ENCODE measurements around the gene KDM4F.

The KDM4F gene

GRCh38 chr11:95066716-95067038 lies 17.5 kb downstream of the KDM4F start, which contains the start of gene SRSF8:
Gene SRSF8 (plus strand): TSS chr11:95066919. CDS start chr11:95067227, 308 bp downstream.
- DNase-seq, result no peak

- peak; percentile 73 for DNase-seq
Observed at GRCh38 chr11:95067039-95067840, 18.0 kb downstream of the KDM4F start.

GRCh38 chr11:95067841-95068219 lies 18.6 kb downstream of the KDM4F start:
- DNase-seq, result no peak

GRCh38 chr11:95068549-95068948 lies 19.3 kb downstream of the KDM4F start:
- peak; percentile 91 for DNase-seq

- DNase-seq, result no peak
Observed at GRCh38 chr11:95070471-95070870, 21.2 kb downstream of the KDM4F start.

- DNase-seq, result no peak
Observed at GRCh38 chr11:95072948-95073347, 23.7 kb downstream of the KDM4F start.

GRCh38 chr11:95074792-95075563 lies 25.8 kb downstream of the KDM4F start:
- DNase-seq, result no peak

GRCh38 chr11:95076416-95076815 lies 27.2 kb downstream of the KDM4F start:
- peak; percentile 68 for DNase-seq

- DNase-seq, result no peak
Observed at GRCh38 chr11:95076981-95077380, 27.8 kb downstream of the KDM4F start.

- DNase-seq, result no peak
Observed at GRCh38 chr11:95078526-95078925, 29.3 kb downstream of the KDM4F start.

- no peak for DNase-seq
Observed at GRCh38 chr11:95081010-95081409, 31.8 kb downstream of the KDM4F start.

GRCh38 chr11:95081412-95081811 lies 32.2 kb downstream of the KDM4F start:
- no peak for DNase-seq

- DNase-seq, result no peak
Observed at GRCh38 chr11:95082576-95083001, 33.4 kb downstream of the KDM4F start.

GRCh38 chr11:95084509-95084908 lies 35.3 kb downstream of the KDM4F start:
- no peak for DNase-seq

GRCh38 chr11:95085117-95085816 lies 36.0 kb downstream of the KDM4F start:
- no peak for DNase-seq

GRCh38 chr11:95086151-95086550 lies 36.9 kb downstream of the KDM4F start:
- no peak for DNase-seq

GRCh38 chr11:95086836-95087570 lies 37.8 kb downstream of the KDM4F start:
- DNase-seq, result no peak

GRCh38 chr11:95088946-95089619 lies 39.9 kb downstream of the KDM4F start:
- no peak for DNase-seq

GRCh38 chr11:95089620-95090542 lies 40.7 kb downstream of the KDM4F start, which contains the start of gene ENDOD1:
Gene ENDOD1 (plus strand): TSS chr11:95089846. CDS start chr11:95089928, 82 bp downstream.
- DNase-seq, result peak; percentile 81

- DNase-seq, result no peak
Observed at GRCh38 chr11:95091663-95092180, 42.5 kb downstream of the KDM4F start.

Data from fibroblast of upper back skin (primary cell).